AG09309 (cell line): ENCODE measurements around the gene TOM1.

Experiments
- DNase-seq: peaks from one replicate; pipeline ENCODE4 v3.0.0-alpha.2; 2010; ENCODE audit warnings: low read depth
- H3K4me3 ChIP-seq: 2 replicates; pipeline ENCODE4 v1.5.1; 2011; ENCODE audit warnings: mild to moderate bottlenecking, low read depth, low read length, moderate library complexity; ENCODE audit not compliant: control insufficient read depth
- TF ChIP-seq, protein P1 (sequence below): IDR thresholded peaks from 2 replicates; pipeline ENCODE4 v1.5.1; 2011; ENCODE audit warnings: mild to moderate bottlenecking, low read depth, low read length, inconsistent platforms; ENCODE audit not compliant: insufficient read depth, control insufficient read depth; ENCODE audit errors: missing control alignments

TOM1 gene

DNA sequence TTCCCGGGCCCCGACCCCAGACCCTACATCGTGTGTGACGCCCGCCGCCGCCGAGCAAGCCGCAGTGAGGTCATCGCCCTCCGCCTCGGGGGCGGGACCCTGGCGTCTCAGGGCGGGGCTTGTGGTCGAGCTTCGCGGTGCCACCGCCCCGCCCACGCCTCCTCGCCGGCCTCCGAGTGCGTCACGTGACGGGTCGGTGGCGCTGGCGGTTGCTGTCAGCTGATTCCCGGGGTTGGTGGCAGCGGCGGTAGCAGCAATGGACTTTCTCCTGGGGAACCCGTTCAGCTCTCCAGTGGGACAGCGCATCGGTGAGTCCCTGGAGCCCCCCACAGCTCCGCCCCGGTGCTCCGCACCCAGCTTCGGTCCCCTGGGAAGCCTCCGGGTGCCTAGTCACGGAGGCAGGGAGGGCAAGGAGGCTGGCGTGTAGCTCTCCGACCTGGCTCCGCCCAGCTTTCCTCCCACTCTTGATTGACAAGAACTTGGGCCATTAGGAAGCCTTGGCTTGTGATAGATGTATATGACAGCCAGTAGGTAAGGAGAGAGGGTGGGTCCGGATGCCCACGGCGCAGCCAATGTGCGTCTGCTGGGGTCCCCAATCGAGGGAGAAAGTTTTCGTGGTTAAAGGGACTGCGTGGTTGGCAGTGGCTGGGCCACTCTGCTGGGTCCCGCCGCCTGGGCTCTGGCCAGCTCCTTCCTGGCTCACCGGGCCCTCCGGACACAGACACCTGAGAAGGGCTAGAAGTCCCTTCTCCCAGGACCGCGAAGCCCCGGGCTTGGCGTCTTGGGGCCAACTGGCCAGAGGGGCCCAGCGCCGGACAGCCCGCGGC lies at the start of gene TOM1:
Gene TOM1, plus strand, starts transcription at position 222 of the 827 bp plus-strand sequence. Its CDS starts 35 bp downstream, at position 257.
- TF ChIP-seq, protein P1, sequence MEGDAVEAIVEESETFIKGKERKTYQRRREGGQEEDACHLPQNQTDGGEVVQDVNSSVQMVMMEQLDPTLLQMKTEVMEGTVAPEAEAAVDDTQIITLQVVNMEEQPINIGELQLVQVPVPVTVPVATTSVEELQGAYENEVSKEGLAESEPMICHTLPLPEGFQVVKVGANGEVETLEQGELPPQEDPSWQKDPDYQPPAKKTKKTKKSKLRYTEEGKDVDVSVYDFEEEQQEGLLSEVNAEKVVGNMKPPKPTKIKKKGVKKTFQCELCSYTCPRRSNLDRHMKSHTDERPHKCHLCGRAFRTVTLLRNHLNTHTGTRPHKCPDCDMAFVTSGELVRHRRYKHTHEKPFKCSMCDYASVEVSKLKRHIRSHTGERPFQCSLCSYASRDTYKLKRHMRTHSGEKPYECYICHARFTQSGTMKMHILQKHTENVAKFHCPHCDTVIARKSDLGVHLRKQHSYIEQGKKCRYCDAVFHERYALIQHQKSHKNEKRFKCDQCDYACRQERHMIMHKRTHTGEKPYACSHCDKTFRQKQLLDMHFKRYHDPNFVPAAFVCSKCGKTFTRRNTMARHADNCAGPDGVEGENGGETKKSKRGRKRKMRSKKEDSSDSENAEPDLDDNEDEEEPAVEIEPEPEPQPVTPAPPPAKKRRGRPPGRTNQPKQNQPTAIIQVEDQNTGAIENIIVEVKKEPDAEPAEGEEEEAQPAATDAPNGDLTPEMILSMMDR, result no peak
- peak within 1 kb of the TSS; percentile 66 for H3K4me3 ChIP-seq
- DNase-seq, result peak; percentile 100

DNA sequence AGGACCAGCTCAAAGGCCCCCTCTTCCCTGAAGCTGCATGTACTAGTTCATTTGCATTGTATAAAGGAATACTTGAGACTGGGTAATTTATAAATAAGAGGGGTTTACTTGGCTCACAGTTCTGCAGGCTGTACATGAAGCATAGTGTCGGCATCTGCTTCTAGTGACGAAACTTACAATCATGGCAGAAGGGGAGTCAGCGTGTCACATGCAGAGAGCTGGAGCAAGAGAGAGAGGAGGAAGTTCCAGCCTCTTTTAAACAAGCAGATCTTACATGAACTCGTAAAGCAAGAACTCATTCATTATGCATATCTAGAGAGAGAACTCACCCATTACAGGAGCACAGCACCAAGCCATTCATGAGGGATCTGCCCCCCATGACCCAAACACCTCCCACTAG lies 49.5 kb upstream of the TOM1 start:
- TF ChIP-seq, protein P1, result no peak
- no peak overlapping the region for H3K4me3 ChIP-seq
- no peak for DNase-seq

DNA sequence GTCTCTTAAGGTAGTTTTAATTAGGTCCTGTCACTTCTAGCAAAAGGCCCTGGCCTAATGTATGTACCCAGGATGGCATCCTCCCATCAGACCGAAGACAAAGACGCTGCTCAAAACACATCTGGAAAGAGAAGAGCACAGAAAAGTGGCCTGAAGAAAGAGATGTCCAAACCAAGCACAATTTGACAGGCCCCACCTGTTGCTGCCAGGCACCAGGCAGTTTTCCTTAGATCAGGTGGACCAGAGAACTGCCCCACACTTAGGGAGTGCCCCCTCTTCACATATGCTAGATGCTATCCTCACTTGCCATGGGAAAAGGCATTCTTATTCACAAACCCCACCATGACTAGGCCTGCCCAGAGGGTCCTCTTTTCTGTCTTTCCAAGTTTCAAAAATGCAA lies 45.7 kb upstream of the TOM1 start:
- no peak overlapping the region for H3K4me3 ChIP-seq
- DNase-seq, result no peak
- TF ChIP-seq, protein P1, result no peak

DNA sequence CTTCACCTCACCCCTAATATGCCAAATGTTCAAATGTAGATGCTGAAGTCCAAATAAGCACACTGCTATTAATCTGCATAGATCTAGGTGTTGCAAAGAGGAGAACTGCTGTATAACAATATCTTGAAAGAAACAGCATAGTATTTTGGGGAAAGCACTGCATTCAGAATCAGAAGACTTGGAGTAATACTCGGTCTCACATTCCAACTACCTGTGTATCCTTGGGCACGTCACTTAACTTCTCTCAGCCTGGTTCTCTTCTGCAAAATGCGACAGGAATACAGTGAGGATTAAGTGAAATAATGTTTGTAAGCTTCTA lies 42.7 kb upstream of the TOM1 start:
- peak overlapping the region; percentile 84 for H3K4me3 ChIP-seq
- TF ChIP-seq, protein P1, result no peak
- no peak for DNase-seq

DNA sequence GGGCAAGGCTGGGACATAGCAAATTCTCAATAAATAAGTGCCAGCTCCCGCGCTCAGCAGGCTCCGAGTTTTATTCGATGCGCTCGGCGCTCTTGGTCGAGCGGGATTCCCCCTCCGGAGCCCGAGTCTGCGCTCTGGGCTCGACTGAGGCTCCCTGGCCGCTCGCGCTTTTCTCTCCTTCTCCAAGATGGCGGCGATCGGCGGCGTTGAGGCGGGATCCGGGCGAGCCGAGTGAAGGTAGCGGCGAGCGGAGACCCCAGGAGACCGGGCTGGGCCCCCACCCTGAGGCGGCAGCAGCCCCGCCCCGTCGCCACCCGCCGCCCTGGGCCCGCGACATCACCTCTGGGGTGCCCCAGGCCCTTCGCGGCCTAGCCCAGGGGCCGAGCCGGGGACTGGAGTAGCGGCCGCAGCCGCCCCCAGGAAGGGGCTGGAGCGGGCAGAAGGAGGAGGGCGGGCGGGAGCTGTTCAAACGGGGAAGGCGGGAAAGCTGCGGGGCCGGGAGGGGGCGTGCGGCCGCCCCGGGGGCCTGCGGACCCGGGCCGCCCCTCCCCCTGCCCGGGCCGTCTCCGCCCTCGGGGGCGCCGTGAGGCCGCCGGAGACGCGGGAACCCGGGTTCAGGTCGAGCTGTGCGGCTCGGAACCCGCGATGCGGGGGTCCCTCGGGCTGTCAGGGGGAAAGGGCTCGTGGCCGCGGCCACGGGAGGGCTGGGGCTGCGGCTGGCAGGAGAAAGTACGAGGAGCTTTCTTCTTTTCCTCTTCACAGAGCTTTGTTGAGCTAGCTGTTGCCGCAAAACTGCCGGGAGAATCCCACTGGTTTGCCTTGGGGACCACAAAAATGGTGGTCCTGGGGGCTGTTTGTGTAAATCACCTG lies 42.1 kb upstream of the TOM1 start, which contains the start of gene HMGXB4:
Gene HMGXB4, plus strand, starts transcription at position 173 of the 870 bp plus-strand sequence. CDS start 4,898 bp downstream, outside the sequence.
- TF ChIP-seq, protein P1, result no peak
- peak within 1 kb of the TSS; percentile 84 for H3K4me3 ChIP-seq
- DNase-seq, result peak; percentile 57

DNA sequence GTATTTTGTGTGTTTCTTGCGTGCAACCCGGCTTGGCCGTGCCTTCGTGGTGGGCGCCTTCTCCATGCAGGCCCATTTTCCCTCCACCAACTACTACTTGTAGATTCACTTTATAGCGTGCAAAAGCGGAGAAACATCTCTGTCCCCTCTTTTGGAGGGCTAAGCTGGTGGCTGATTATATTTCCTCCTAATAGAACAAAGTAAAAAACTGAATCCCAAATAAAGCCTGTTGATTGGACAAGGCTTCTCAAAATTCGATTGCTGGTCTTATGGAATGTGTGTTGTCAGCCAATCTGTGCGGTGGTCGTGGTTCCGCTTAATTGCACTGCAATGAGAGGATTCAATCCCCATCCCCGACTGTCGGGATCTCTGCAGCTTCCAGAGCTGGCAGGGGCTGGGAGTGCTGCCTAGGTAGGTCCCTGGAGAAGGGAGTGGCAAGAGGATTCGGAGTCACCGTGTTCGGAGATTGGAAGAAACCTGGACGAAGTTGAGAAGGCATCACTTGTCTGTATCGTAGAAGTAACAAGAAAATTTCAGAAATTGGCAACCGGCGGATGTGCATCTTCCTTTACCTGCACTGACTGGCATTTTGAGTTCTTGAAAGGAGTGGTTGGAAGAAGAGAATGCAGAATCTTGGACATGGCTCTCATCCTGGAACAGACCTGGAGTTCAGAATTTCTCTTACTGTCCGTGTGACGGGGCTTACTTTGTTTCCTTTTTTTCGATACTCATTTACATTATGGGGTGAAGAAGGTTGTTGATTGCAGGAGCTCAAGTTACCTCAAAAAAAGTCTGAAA lies 41.3 kb upstream of the TOM1 start:
- no peak for DNase-seq
- TF ChIP-seq, protein P1, result no peak
- H3K4me3 ChIP-seq, result peak overlapping the region; percentile 84
